ENCODE measurements around the gene PRR18.
"Not testable (repeated sequence)": the region's sequence is repeated elsewhere in the genome, so short reads cannot be mapped to it uniquely, and the experiment has no call there.

PRR18 gene, protein sequence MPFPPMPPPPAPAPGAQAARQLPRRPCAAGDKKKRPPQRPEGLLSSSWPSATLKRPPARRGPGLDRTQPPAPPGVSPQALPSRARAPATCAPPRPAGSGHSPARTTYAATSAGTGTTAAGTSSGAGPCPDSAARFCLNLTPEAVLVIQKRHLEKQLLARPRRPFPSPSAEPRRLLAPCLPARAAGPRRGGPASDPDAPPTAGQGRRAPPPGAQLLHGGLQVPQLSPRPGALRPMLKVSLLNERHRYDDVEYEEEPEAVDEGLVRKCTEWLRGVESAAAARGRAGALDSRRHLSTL

DNA sequence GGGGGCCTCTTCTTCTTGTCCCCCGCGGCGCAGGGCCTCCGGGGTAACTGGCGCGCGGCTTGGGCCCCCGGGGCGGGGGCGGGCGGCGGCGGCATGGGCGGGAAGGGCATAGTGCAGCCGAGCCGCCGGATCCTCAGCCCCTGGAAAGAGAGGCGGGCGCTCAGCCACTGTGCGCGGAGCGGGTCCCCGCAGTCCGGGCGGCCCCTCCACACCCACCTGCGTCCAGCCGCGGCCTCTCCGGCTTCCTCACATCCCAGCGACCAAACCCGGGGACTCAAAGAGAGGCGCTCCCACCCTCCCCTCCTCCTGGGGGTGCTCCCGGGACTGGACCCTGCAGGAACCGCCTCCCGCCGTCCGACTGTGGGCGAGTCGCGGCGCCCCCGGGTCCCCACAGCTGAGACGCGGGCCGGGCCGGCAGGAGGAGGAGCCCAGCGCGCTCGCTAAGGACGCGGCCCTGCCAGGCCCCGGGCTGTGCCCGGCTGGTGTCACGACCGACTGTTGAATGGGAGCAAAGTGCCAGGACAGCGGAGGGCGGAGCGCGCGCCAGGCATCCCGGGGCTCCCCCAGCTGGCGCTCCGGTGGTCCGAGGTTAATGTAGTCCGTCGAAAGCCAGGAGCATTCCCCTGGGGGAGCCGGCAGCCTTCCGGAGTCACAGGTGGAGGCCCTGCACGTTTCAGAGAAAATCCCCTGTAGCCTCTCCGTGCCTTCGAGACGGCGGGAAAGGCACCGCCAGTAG lies at the start of gene PRR18:
TSS of gene PRR18 (minus strand) at position 360 of the 736 bp plus-strand sequence. CDS start at position 110, 250 bp downstream.
- DNase-seq (ENCODE audit: insufficient read length, low spot score), result no peak
- no peak for FAIRE-seq
- TF ChIP-seq POLR2A (IDR thresholded peaks at IDR 0.05; ENCODE audit: low read depth, low read length), result no peak

DNA sequence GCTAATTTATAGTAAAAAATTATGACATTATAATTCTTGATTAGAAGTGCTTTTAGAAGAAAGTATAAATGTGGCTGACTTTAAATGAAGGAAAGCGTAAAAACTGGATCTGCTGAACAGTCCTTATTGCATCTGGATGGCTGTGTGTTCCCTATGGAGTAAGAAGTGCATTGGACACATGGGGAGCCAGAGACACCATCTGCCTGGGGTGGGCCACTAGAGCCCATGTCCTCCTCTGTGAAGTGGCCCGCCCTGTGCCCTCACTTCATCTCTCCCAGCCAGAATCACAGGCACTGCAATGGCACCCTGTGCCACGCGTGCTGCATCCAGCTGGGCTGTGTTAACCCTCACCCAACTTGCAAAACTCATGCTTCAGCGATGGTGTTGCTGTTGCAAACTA lies 47.4 kb upstream of the PRR18 start:
- TF ChIP-seq POLR2A (IDR thresholded peaks at IDR 0.05; ENCODE audit: low read depth, low read length), result no peak
- FAIRE-seq (no peak), DNase-seq (ENCODE audit: insufficient read length, low spot score) (no peak)

DNA sequence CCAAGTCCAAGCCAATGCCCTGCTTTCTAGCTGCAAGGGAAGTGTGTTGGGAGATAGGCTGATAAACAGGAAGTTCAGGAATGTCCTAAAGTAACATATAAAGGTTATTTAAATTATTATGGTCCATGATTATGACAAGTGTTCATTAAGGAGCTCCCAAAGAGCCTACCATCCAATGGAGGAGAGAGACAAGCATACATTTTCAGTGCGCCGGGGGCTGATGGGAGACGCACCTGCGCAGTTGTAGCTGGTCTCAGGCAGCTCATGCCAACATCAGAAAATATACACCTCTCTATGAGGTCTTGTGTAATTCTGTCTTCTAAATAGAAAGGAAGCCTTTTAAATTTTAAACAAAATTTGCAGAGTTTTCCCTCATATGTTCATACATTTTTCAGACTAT lies 46.8 kb upstream of the PRR18 start:
- DNase-seq (ENCODE audit: insufficient read length, low spot score) (no peak), FAIRE-seq (no peak)

DNA sequence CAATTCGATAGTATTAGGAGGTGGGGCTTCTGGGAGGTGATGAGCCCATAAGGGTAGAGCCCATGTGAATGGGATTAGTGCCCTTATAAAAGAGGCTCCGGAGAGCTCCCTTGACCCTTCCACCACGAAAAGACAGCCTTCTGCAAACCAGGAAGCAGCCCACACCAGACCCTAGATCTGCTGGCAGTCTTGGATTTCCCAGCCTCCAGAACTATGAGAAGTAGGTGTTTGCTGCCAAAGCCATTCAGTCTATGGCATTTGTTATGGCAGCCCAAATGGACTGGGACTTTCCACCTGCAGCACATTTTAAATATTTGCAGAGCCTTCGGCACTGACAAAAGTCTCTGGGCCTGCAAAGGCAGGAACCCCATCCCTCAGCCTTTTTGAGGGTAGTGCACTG lies 46.0 kb upstream of the PRR18 start:
- no peak for TF ChIP-seq POLR2A (IDR thresholded peaks at IDR 0.05; ENCODE audit: low read depth, low read length)
- no peak for FAIRE-seq
- DNase-seq (ENCODE audit: insufficient read length, low spot score), result no peak

More for the DNA sequence above, 46.8 kb upstream of the PRR18 start:
- no peak for TF ChIP-seq POLR2A (IDR thresholded peaks at IDR 0.05; ENCODE audit: low read depth, low read length)

DNA sequence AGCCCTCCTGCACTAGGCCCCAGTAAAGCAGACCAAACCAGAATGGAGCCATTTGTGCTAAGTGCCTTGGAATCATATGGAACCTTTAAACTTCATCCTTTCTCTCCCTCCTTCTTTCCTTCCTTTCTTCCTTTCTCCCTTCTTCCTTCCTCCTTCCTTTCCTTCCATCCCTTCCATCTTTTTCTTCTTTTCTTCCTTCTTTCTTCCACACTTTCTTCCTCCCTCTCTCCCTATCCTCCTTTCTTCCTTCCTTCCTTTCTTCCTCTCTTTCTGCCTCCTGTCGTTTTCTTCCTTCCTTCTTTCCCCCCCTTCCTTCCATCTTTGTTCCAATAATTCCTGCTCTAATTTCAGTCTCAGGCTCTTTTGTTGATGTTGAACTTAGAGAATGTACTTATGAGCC lies 45.3 kb upstream of the PRR18 start:
- FAIRE-seq, result no peak
- no peak for DNase-seq (ENCODE audit: insufficient read length, low spot score)
- TF ChIP-seq POLR2A (IDR thresholded peaks at IDR 0.05; ENCODE audit: low read depth, low read length), result no peak

DNA sequence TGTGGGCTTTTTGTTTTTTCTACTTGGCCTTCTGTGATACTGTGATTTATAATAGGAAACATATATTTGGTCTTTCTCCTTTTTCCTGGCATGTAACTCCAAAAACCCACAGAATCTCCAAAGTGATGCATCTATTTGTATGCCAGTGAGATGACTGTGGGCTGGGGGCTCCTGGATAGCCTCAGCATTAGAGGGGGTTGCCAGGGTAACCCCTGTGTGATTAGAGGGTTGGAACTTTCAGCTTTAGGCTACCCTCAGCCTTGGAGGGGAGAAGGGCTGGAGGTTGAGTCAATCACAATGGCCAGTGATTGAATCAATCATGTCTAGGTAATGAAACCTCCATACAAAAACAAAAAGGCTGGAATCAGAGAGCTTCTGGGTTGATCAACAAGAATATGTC lies 44.7 kb upstream of the PRR18 start:
- TF ChIP-seq POLR2A (IDR thresholded peaks at IDR 0.05; ENCODE audit: low read depth, low read length), result no peak
- DNase-seq (ENCODE audit: insufficient read length, low spot score) (no peak), FAIRE-seq (no peak)

DNA sequence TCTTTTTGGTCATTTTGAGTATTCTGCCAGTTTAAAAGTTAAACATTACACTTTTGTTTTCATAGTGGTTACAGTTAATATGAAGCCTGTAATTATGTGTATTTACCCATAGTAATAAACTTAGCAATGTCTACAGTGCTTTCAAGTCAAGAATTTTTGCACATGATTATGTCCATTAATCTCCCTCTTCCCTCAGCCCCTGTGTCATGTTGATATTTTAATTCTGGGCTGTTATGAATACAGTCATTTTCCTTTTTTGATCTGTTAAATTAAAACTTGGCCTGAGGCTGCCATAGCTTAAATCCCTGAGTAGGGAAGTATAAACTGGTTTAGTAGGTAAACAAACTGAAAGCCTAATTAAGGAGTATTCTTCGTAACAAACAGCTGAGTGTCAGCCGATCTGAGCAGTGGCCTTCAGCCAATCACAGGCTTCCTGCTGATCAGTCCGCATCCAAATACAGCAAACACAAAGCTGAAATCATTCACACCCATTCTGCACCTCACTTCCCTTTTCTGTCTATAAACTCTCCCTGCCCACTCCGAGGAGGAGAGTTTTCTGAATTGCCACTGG lies 43.6 kb upstream of the PRR18 start:
- FAIRE-seq (no peak), DNase-seq (ENCODE audit: insufficient read length, low spot score) (no peak)
- TF ChIP-seq POLR2A (IDR thresholded peaks at IDR 0.05; ENCODE audit: low read depth, low read length), result no peak

DNA sequence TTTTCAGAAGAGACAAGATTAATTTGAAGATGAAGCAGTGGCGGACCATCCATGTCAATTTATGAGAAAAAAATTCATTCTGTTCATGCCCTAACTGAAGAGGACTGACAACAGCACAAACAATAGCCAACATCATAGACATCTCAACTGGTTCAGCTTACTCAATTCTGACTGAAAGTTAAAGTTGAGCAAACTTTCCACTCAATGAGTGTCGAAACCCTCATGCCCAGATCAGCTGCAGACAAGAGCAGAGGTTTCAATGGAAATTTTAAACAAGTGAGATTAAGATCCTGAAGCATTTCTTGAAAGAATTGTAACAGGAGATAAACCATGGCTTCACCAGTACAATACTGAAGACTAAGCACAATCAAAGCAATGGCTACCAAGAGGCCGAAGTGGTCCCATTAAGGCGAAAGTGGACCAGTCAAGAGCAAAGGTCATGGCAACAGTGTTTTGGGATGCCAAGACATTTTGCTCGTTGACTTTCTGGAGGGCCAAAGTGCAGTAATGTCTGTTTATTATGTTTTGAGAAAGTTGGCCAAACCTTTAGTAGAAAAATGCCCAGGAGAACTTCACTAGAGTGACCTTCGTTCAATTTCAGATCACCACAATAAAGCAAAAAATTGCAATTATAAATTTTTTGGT lies 40.2 kb upstream of the PRR18 start:
- no peak for FAIRE-seq

DNA sequence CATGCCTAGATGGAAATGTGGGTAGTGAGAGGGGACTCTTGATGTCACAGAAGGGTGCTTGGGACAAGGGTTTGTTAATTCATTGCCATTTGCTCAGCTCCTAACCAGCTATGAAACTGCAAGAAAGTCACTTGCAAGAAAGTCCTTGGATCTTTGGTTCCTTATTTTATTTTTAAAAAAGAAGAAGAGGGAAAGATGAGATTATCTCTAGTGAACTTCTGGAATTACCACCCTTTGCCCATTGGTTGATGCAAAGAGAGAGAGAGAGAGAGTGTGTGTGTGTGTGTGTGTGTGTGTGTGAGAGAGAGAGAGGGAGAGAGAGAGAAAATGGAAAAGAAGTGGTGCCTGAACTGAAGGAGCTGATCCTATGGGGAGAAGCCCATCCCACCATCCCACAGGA lies 38.8 kb upstream of the PRR18 start:
- TF ChIP-seq POLR2A (IDR thresholded peaks at IDR 0.05; ENCODE audit: low read depth, low read length), result no peak
- FAIRE-seq, result no peak
- DNase-seq (ENCODE audit: insufficient read length, low spot score), result no peak

More for the DNA sequence above, 40.2 kb upstream of the PRR18 start:
- DNase-seq (ENCODE audit: insufficient read length, low spot score), result no peak
- no peak for TF ChIP-seq POLR2A (IDR thresholded peaks at IDR 0.05; ENCODE audit: low read depth, low read length)

DNA sequence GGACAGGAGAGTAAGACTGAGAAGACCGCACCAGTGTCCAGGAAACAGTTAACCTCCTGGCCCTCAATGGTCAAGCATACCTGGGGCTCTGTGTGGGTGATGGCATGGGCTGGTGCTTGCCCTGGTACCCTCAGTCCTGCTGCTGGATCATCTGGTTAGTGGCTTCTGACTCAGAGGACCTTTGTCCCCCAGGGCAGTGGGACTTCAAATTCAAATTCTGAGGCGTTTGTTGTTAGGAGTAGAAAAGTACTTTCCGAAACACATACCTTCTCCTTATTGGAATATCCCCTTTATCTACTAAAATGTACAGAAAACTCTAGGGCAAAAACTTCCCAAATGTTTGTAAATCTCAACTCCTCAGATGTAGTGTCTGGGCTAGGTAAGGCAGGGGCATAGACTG lies 38.3 kb upstream of the PRR18 start:
- TF ChIP-seq POLR2A (IDR thresholded peaks at IDR 0.05; ENCODE audit: low read depth, low read length), result no peak
- FAIRE-seq, result no peak

DNA sequence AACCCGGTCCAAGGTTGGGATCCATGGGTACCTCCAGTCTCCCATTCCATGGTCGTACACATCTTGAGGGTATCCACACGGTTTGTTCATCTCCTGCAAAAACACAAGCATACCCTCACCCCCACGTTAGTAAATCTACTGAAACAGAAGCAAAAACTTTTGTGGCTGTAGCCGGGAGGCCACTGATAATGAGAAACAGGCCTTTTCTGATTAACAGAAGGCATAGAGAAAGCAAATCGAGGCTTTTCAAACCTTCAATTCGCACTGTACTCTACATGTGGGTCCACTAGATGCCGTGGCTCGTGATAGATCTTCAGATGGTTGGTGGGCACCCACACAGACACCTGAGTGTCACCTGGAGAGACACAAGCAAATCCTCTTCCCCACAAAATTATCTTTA lies 37.5 kb upstream of the PRR18 start:
- DNase-seq (ENCODE audit: insufficient read length, low spot score); FAIRE-seq: not testable (repeated sequence)

More for the DNA sequence above, 38.3 kb upstream of the PRR18 start:
- no peak for DNase-seq (ENCODE audit: insufficient read length, low spot score)

DNA sequence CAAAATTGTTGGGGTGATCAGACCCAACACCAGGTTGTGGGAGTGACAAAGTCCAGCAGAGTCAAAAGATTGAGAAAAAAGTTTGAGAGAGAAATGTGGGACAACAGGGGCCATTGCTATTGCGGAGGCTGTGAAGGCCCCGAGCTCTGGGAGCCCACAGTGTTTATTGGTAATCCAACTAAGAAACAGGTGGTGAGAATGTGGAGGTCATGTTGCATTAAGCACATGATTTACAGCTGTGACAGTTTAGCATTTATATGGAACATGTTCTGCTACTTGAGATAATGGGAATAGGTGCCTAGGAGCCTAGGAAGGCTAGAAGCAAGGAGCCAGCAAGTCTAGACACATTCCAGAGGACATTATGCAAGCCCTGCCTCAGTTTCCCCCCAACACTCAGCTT lies 36.7 kb upstream of the PRR18 start:
- not testable (repeated sequence) for DNase-seq (ENCODE audit: insufficient read length, low spot score); FAIRE-seq

DNA sequence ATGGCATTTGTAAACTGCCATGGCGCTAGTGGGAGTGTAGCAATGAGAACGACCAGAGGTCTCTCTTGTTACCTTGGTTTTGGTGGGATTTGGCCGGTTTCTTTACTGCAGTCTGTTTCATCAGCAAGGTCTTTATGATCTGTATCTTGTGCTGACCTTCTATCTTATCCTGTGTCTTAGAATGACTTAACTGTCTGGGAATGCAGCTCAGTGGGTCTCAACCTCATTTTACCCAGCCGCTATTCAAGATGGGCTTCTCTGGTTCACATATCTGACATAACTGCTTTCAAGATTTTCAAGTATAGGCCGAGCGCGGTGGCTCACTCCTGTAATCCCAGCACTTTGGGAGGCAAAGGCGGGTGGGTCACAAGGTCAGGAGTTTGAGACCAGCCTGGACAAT lies 36.0 kb upstream of the PRR18 start:
- no peak for FAIRE-seq

DNA sequence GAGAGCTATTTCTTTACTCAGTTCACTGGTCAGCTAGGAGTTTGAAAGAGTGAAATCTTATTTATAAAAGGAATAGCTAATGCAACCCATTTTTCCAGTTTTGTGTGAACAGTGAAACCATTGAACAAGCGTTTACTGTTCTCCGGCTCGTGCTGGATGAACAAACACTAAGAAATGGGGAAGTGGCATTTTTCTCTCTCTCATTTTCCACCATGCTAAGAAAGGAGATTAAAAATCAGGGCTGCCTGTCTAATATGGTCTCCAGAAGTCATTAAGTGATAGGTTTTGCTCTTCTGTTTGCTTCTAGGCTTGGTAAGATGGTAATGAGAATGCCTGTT lies 34.9 kb upstream of the PRR18 start:
- FAIRE-seq (no peak), DNase-seq (ENCODE audit: insufficient read length, low spot score) (no peak)
- no peak for TF ChIP-seq POLR2A (IDR thresholded peaks at IDR 0.05; ENCODE audit: low read depth, low read length)

More for the DNA sequence above, 36.0 kb upstream of the PRR18 start:
- DNase-seq (ENCODE audit: insufficient read length, low spot score), result no peak
- no peak for TF ChIP-seq POLR2A (IDR thresholded peaks at IDR 0.05; ENCODE audit: low read depth, low read length)
